WERI-Rb-1 (cell line): Measurements from ENCODE around the gene CA6.
A peak's percentile ranks its signal among the peaks of the same experiment; 100 is the strongest.
"Not testable (repeated sequence)": the region's sequence is repeated elsewhere in the genome, so short reads cannot be mapped to it uniquely, and the experiment has no call there.

Experiments used
- DNase-seq: peaks from one replicate; pipeline ENCODE4 v3.0.0-alpha.2; 2020
- H3K27ac ChIP-seq: fragments of 250-450 bp; sonication (Bioruptor Pico); 2 replicates; pipeline ENCODE4 v1.5.1; 2020; ENCODE audit warnings: mild to moderate bottlenecking, moderate library complexity
- H3K27me3 ChIP-seq: fragments of 250-450 bp; sonication (Bioruptor Pico); 2 replicates; pipeline ENCODE4 v1.5.1; 2021; ENCODE audit warnings: mild to moderate bottlenecking, low read depth, moderate library complexity; ENCODE audit not compliant: insufficient read depth, severe bottlenecking
- H3K36me3 ChIP-seq: fragments of 250-450 bp; sonication (Bioruptor Pico); 2 replicates; pipeline ENCODE4 v1.5.1; 2020; ENCODE audit warnings: mild to moderate bottlenecking, moderate library complexity
- H3K4me3 ChIP-seq: 2 replicates; pipeline ENCODE4 v1.5.1; 2011; ENCODE audit warnings: low read depth, mild to moderate bottlenecking, control low read depth, low read length
- H3K9me3 ChIP-seq: fragments of 250-450 bp; sonication (Bioruptor Pico); 2 replicates; pipeline ENCODE4 v1.5.1; 2021; ENCODE audit warnings: mild to moderate bottlenecking, moderate library complexity; ENCODE audit not compliant: severe bottlenecking
- CTCF ChIP-seq: IDR thresholded peaks from 2 replicates; pipeline ENCODE4 v1.5.1; 2011; ENCODE audit warnings: low read depth, mild to moderate bottlenecking, control low read depth, inconsistent platforms, low read length

The CA6 gene

GRCh38 chr1:8956461-8957349 is 11.0 kb downstream of the CA6 start:
- Histone ChIP-seq H3K4me3 (no peak overlapping the region), H3K27me3 (no peaks in the 10 kb centered on the region), H3K36me3 (no peaks in the 10 kb centered on the region), H3K27ac (no peak overlapping the region), H3K9me3 (peaks cover 2% of the 10 kb centered on the region)
- DNase-seq: no peak
- no peak for TF ChIP-seq CTCF

GRCh38 chr1:8962812-8963530 is 17.3 kb downstream of the CA6 start:
- H3K27ac ChIP-seq: no peak overlapping the region
- DNase-seq: peak; percentile 63
- TF ChIP-seq CTCF: peak; percentile 72
- no peak overlapping the region for H3K4me3 ChIP-seq
- H3K9me3 ChIP-seq: peaks cover 2% of the 10 kb centered on the region
- no peaks in the 10 kb centered on the region for H3K27me3 ChIP-seq
- no peaks in the 10 kb centered on the region for H3K36me3 ChIP-seq

GRCh38 chr1:8963963-8964362 is 18.3 kb downstream of the CA6 start:
- TF ChIP-seq CTCF: no peak
- H3K9me3 ChIP-seq: peaks cover 2% of the 10 kb centered on the region
- H3K27ac ChIP-seq: no peak overlapping the region
- no peaks in the 10 kb centered on the region for H3K27me3 ChIP-seq
- H3K36me3 ChIP-seq: no peaks in the 10 kb centered on the region
- DNase-seq: no peak
- H3K4me3 ChIP-seq: no peak overlapping the region

GRCh38 chr1:8965121-8965820 is 19.6 kb downstream of the CA6 start:
- H3K36me3 ChIP-seq: no peaks in the 10 kb centered on the region
- no peak for TF ChIP-seq CTCF
- H3K9me3 ChIP-seq: peaks cover 2% of the 10 kb centered on the region
- no peak overlapping the region for H3K4me3 ChIP-seq
- H3K27me3 ChIP-seq: no peaks in the 10 kb centered on the region
- H3K27ac ChIP-seq: no peak overlapping the region
- DNase-seq: no peak

GRCh38 chr1:8966606-8967005 is 20.9 kb downstream of the CA6 start:
- Histone ChIP-seq H3K4me3 (no peak overlapping the region), H3K36me3 (no peaks in the 10 kb centered on the region), H3K27me3 (no peaks in the 10 kb centered on the region), H3K9me3 (no peaks in the 10 kb centered on the region), H3K27ac (no peak overlapping the region)
- no peak for TF ChIP-seq CTCF
- DNase-seq: no peak

- H3K27me3 ChIP-seq, H3K27ac ChIP-seq, H3K9me3 ChIP-seq: not testable (repeated sequence)
These were observed 23.2 kb downstream of the CA6 start for GRCh38 chr1:8968902-8969301.

More at GRCh38 chr1:8968902-8969301, 23.2 kb downstream of the CA6 start:
- H3K4me3 ChIP-seq, H3K36me3 ChIP-seq, DNase-seq: not testable (repeated sequence)
